Anterior cingulate cortex (tissue), 58 donors: ENCODE measurements around the gene CDH13.

Source experiments
- DNase-seq, 58 donors: peaks; one replicate each; lab custom pipeline; 2025; lab: John Stamatoyannopoulos, UW

Gene CDH13

DNA sequence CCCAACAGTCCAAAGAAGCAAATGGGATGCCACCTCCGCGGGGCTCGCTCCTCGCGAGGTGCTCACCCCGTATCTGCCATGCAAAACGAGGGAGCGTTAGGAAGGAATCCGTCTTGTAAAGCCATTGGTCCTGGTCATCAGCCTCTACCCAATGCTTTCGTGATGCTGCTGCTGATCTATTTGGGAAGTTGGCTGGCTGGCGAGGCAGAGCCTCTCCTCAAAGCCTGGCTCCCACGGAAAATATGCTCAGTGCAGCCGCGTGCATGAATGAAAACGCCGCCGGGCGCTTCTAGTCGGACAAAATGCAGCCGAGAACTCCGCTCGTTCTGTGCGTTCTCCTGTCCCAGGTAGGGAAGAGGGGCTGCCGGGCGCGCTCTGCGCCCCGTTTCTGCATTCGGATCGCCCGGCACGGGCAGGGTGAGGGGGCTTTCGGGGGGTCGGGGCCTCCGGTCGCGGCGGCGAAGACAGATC is at the start of gene CDH13:
CDH13 (plus strand) TSS at position 179 of the 471 bp plus-strand sequence.
- DNase-seq = peak in 43 of 58 donors; percentile 8 to 75 (median 37)

GRCh38 chr16:82580298-82580890 is 46.4 kb upstream of the CDH13 start:
- peak in 40 of 58 donors; percentile 1 to 67 (median 18) for DNase-seq

- no peak for DNase-seq
Measured at GRCh38 chr16:82582975-82583374, 43.8 kb upstream of the CDH13 start.

DNA sequence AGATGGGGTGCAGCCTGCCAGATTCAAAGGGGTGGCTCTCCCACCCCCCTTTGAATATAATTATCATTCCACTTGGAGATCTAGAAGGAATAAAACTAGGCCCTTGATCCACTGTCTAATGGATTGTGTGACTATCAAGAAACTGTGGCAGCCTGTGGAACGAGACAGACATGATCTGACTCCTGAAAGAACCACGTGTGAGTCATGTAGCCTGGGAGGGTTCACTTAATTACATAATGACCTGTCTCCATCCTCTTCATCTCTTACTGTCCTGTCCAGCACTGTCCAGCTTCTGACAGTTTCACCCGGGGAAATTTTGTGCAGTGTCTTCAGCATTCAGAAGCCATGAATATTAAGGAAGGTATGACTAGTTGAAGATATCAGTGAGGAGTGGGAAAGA is 43.3 kb upstream of the CDH13 start:
- DNase-seq = no peak

DNA sequence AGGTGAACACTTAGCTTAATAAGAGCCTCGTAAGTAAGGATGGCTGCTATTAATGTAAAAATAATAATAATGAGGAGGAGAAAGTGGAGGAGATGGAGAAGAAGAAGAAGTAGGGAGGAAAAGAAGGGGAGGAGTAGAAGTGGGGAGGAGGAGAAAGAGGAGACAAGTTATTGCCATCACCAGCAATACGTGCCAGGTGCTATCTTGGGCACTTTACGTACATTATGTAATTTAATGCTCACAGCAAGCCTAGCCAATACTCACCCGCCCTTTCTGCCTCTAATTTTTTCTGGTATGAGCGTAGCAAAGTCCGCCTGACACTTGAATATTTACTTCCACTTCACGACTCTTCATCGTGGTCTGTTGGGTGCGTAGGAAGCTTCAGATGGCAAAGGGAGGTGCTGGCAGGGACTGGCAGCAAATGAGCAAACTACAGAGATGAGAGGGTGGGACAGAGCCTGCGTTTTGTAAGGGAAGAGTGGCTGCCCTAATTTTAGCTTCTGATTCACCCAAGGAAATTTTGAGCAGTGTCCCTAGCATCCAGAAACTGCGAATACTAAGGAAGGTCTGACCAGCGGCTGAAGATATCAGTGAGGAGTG is 42.1 kb upstream of the CDH13 start:
- DNase-seq = peak in 17 of 58 donors; percentile 1 to 48 (median 11)

- DNase-seq = no peak
Measured at GRCh38 chr16:82585675-82586074, 41.1 kb upstream of the CDH13 start.

- no peak for DNase-seq
Measured at GRCh38 chr16:82586130-82586529, 40.6 kb upstream of the CDH13 start.

GRCh38 chr16:82587289-82587688 is 39.5 kb upstream of the CDH13 start:
- no peak for DNase-seq

- no peak for DNase-seq
Measured at GRCh38 chr16:82589407-82589806, 37.4 kb upstream of the CDH13 start.

DNA sequence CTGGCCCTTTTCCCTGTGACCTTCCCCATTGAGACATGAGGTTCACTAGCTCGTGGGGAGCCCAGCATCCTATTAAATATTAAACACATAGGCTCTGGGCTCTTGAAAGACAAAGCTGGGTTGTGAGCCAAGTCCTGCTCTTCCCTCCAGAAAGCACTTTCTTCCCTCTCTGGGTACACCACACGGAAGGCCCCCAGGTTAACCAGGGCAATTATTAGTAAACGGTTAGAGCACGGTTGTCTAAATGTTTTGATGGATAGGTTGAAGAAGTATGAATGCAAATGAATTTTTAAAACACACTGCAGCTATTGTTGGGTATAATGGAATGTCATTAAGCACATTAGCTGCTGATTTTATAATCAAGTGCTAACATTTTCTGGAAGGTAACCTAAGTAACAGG is 32.7 kb upstream of the CDH13 start:
- no peak for DNase-seq

DNA sequence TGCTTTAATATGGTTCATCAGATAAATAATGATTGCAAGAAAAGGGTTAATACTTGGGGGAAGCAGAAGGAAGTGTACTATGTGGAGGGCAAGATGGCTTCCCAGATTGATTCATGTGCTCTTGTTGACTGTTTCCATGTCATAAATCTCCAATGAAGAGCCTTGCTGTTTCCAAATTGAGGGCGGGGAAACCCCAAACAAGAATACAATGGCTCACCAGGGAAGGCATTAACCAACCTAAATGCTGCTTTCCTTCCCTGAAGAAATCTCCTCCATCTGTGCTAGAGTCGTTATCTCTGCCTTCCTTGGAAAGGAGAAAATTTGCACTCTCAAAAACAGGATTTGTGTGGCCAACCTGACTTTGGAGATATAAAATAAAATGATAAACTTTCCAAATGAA is 28.0 kb upstream of the CDH13 start:
- DNase-seq = no peak

GRCh38 chr16:82601989-82602640 is 24.7 kb upstream of the CDH13 start:
- DNase-seq = no peak

- peak in 37 of 58 donors; percentile 2 to 53 (median 25) for DNase-seq
Measured at GRCh38 chr16:82603784-82604411, 22.9 kb upstream of the CDH13 start.

GRCh38 chr16:82605076-82605475 is 21.7 kb upstream of the CDH13 start:
- no peak for DNase-seq

- DNase-seq = no peak
Measured at GRCh38 chr16:82605863-82606620, 20.7 kb upstream of the CDH13 start.

GRCh38 chr16:82609140-82609539 is 17.6 kb upstream of the CDH13 start:
- DNase-seq = no peak

- DNase-seq = peak in 2 of 58 donors; percentile 4 to 19
Measured at GRCh38 chr16:82612263-82612662, 14.5 kb upstream of the CDH13 start.

- DNase-seq = no peak
Measured at GRCh38 chr16:82616356-82616755, 10.4 kb upstream of the CDH13 start.

GRCh38 chr16:82621781-82622180 is 5.0 kb upstream of the CDH13 start:
- DNase-seq = no peak

- DNase-seq = no peak
Measured at GRCh38 chr16:82623241-82623640, 3.5 kb upstream of the CDH13 start.
